Neural progenitor cell (in vitro differentiated cells): ENCODE data around the gene PIP5K1B.

Experiments used
- CTCF ChIP-seq: fragments of 200-600 bp; sonication (generic); IDR thresholded peaks from 2 replicates; pipeline ENCODE4 v1.5.1; 2017; ENCODE audit warnings: antibody characterized with exemption, mild to moderate bottlenecking
- EZH2 ChIP-seq: fragments of 200-600 bp; sonication (generic); IDR thresholded peaks from 2 replicates; pipeline ENCODE4 v1.6.1; 2017; ENCODE audit warnings: antibody characterized with exemption, mild to moderate bottlenecking, moderate library complexity

GRCh38 chr9:69047371-69047770 is 342.3 kb downstream of the PIP5K1B start:
- TF ChIP-seq CTCF (no peak), EZH2 (no peak)
